Keratinocyte (primary cell): Measurements from ENCODE around the gene LDLRAD4.

ENCODE experiments used
- CTCF ChIP-seq, 3 experiments: IDR thresholded peaks in 1 of 3; conservative IDR thresholded peaks in 1 of 3; optimal IDR thresholded peaks in 1 of 3; 2 replicates in 2 of 3; 3 replicates in 1 of 3; pipeline versions ENCODE3 to v1.5.1; 2011; ENCODE audit warnings: low read length in 3 of 3, mild to moderate bottlenecking in 3 of 3, moderate library complexity in 2 of 3, control low read depth in 1 of 3, inconsistent platforms in 1 of 3; ENCODE audit not compliant: insufficient read depth in 2 of 3; ENCODE audit errors: extremely low read depth in 1 of 3
- EZH2 ChIP-seq: IDR thresholded peaks from one replicate; pipeline ENCODE4 v1.6.1; 2012; ENCODE audit warnings: inconsistent platforms, mild to moderate bottlenecking, low read length, moderate library complexity

- TF ChIP-seq CTCF (optimal IDR thresholded peaks at IDR 0.05 in 1 of 3, IDR thresholded peaks at IDR 0.05 in 1 of 3, conservative IDR thresholded peaks at IDR 0.05 in 1 of 3; ENCODE audit: extremely low read depth in 1 of 3, insufficient read depth in 2 of 3, low read length in 3 of 3) (no peak), EZH2 (no peak)
These were observed 59.6 kb downstream of the LDLRAD4 start for GRCh38 chr18:13278062-13278630.
